Skeletal muscle satellite cell (primary cell): Measurements from ENCODE around the gene RAB40C.

Source experiments
- H3K27me3 ChIP-seq: 2 replicates; pipeline ENCODE4 v1.7.0; 2013; ENCODE audit warnings: low read length; ENCODE audit not compliant: control insufficient read depth, insufficient read depth
- H3K36me3 ChIP-seq: 2 replicates; pipeline ENCODE4 v1.7.0; 2013; ENCODE audit warnings: mild to moderate bottlenecking, control low read depth, low read length; ENCODE audit not compliant: insufficient read depth
- H3K4me1 ChIP-seq: 2 replicates; pipeline ENCODE4 v1.7.0; 2013; ENCODE audit warnings: low read length; ENCODE audit not compliant: control insufficient read depth, insufficient read depth
- H3K4me2 ChIP-seq: 2 replicates; pipeline ENCODE4 v1.7.0; 2013; ENCODE audit warnings: mild to moderate bottlenecking, low read length
- H3K4me3 ChIP-seq: 2 replicates; pipeline ENCODE4 v1.7.0; 2013; ENCODE audit warnings: low read length
- H3K9ac ChIP-seq: 2 replicates; pipeline ENCODE4 v1.7.0; 2013; ENCODE audit warnings: mild to moderate bottlenecking, low read depth, low read length, moderate library complexity
- H3K9me3 ChIP-seq: replicated peaks from 2 replicates; pipeline ENCODE4 v1.7.0; 2013; ENCODE audit warnings: mild to moderate bottlenecking, control low read depth, low read length

Gene RAB40C

GRCh38 chr16:568401-569258 lies 21.2 kb upstream of the RAB40C start:
- no peaks in the 10 kb centered on the region for H3K27me3 ChIP-seq
- H3K9ac ChIP-seq, result peak overlapping the region; percentile 92
- no peaks in the 10 kb centered on the region for H3K9me3 ChIP-seq
- peaks cover 4% of the 10 kb centered on the region for H3K36me3 ChIP-seq
- H3K4me1 ChIP-seq, result peaks cover 20% of the 10 kb centered on the region
- H3K4me2 ChIP-seq, result peak overlapping the region; percentile 99
- peak overlapping the region; percentile 94 for H3K4me3 ChIP-seq

- H3K9me3 ChIP-seq, result no peaks in the 10 kb centered on the region
- peak within 1 kb of the TSS; percentile 92 for H3K9ac ChIP-seq
- peaks cover 20% of the 10 kb centered on the region for H3K4me1 ChIP-seq
- H3K4me2 ChIP-seq, result peak within 1 kb of the TSS; percentile 99
- H3K27me3 ChIP-seq, result no peaks in the 10 kb centered on the region
- H3K36me3 ChIP-seq, result peaks cover 10% of the 10 kb centered on the region
- H3K4me3 ChIP-seq, result peak within 1 kb of the TSS; percentile 94
Measured at GRCh38 chr16:569445-570254, 20.2 kb upstream of the RAB40C start, which contains the start of gene PIGQ. TSS of gene PIGQ (plus strand) at chr16:569968. CDS start at chr16:574075, 4,107 bp downstream.

- no peak overlapping the region for H3K9ac ChIP-seq
- peaks cover 20% of the 10 kb centered on the region for H3K4me1 ChIP-seq
- H3K27me3 ChIP-seq, result no peaks in the 10 kb centered on the region
- H3K4me3 ChIP-seq, result no peak overlapping the region
- H3K4me2 ChIP-seq, result no peak overlapping the region
- H3K9me3 ChIP-seq, result no peaks in the 10 kb centered on the region
- peaks cover 20% of the 10 kb centered on the region for H3K36me3 ChIP-seq
Measured at GRCh38 chr16:572865-573650, 16.8 kb upstream of the RAB40C start.

- H3K4me1 ChIP-seq, result peaks cover 15% of the 10 kb centered on the region
- H3K9me3 ChIP-seq, result no peaks in the 10 kb centered on the region
- H3K27me3 ChIP-seq, result no peaks in the 10 kb centered on the region
- H3K9ac ChIP-seq, result no peak overlapping the region
- peaks cover 20% of the 10 kb centered on the region for H3K36me3 ChIP-seq
- H3K4me2 ChIP-seq, result no peak overlapping the region
- H3K4me3 ChIP-seq, result no peak overlapping the region
Measured at GRCh38 chr16:574021-574760, 15.7 kb upstream of the RAB40C start.

- Histone ChIP-seq H3K4me3 (no peak overlapping the region), H3K27me3 (no peaks in the 10 kb centered on the region), H3K9me3 (no peaks in the 10 kb centered on the region), H3K9ac (no peak overlapping the region), H3K4me1 (peaks cover 11% of the 10 kb centered on the region), H3K4me2 (no peak overlapping the region), H3K36me3 (peaks cover 23% of the 10 kb centered on the region)
Measured at GRCh38 chr16:575354-576196, 14.3 kb upstream of the RAB40C start.

- H3K9me3 ChIP-seq, result no peaks in the 10 kb centered on the region
- no peak overlapping the region for H3K4me2 ChIP-seq
- H3K4me3 ChIP-seq, result no peak overlapping the region
- peaks cover 23% of the 10 kb centered on the region for H3K36me3 ChIP-seq
- peaks cover 4% of the 10 kb centered on the region for H3K4me1 ChIP-seq
- H3K9ac ChIP-seq, result no peak overlapping the region
- H3K27me3 ChIP-seq, result no peaks in the 10 kb centered on the region
Measured at GRCh38 chr16:576197-576822, 13.6 kb upstream of the RAB40C start.

- Histone ChIP-seq H3K4me2 (no peak overlapping the region), H3K9ac (no peak overlapping the region), H3K4me3 (no peak overlapping the region), H3K4me1 (no peaks in the 10 kb centered on the region), H3K9me3 (no peaks in the 10 kb centered on the region), H3K36me3 (peaks cover 23% of the 10 kb centered on the region), H3K27me3 (no peaks in the 10 kb centered on the region)
Measured at GRCh38 chr16:576823-577201, 13.1 kb upstream of the RAB40C start.

- Histone ChIP-seq H3K36me3 (peaks cover 19% of the 10 kb centered on the region), H3K4me1 (no peaks in the 10 kb centered on the region), H3K9me3 (no peaks in the 10 kb centered on the region), H3K4me3 (no peak overlapping the region), H3K9ac (no peak overlapping the region), H3K27me3 (no peaks in the 10 kb centered on the region), H3K4me2 (no peak overlapping the region)
Measured at GRCh38 chr16:577796-578195, 12.1 kb upstream of the RAB40C start.

GRCh38 chr16:578232-578869 lies 11.5 kb upstream of the RAB40C start:
- H3K36me3 ChIP-seq, result peaks cover 24% of the 10 kb centered on the region
- H3K9me3 ChIP-seq, result no peaks in the 10 kb centered on the region
- H3K27me3 ChIP-seq, result no peaks in the 10 kb centered on the region
- H3K4me1 ChIP-seq, result no peaks in the 10 kb centered on the region
- no peak overlapping the region for H3K9ac ChIP-seq
- H3K4me2 ChIP-seq, result no peak overlapping the region
- no peak overlapping the region for H3K4me3 ChIP-seq
